ENCODE data around the gene LRRC61.

The LRRC61 gene

DNA sequence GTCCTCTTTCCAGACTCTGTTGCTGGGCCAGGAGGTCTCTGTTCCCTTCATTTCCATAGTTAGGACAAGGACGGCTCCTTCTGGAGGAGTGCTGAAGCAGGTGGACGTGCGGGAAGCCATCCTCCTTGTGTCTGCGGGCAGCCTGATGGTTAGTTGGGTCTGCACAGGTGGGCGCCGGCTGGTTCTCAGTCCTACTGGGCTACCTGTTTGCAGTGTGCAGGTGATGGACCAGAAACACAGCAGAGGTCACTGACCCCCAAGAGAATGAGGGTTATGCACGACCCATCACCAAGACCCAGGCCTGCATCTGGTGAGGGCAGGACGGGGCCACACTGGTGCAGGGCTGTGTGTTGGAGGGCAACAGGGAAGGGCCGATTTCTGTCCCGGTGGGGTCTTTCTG is 10.5 kb downstream of the LRRC61 start:
- no peak for DNase-seq

DNA sequence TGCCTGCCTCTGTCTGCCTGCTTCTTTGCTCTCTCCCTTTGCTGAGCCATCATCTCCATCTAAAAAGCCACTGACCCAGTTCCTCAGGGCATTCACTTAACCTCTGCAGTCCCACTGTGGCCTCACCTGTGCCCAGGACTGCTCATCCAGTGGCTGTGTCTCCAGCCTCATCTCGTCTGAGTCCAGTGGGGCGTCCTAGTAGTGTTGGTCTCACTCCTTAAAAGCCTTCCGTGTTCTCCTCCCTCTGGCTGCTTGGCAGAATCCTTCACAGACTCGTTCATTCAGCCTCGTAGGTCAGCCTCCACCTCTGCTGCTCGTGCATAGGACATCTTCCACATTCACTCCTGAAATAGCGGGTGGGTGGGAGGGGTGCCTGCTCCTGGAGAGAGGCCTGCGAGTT is 11.0 kb downstream of the LRRC61 start:
- no peak for DNase-seq

DNA sequence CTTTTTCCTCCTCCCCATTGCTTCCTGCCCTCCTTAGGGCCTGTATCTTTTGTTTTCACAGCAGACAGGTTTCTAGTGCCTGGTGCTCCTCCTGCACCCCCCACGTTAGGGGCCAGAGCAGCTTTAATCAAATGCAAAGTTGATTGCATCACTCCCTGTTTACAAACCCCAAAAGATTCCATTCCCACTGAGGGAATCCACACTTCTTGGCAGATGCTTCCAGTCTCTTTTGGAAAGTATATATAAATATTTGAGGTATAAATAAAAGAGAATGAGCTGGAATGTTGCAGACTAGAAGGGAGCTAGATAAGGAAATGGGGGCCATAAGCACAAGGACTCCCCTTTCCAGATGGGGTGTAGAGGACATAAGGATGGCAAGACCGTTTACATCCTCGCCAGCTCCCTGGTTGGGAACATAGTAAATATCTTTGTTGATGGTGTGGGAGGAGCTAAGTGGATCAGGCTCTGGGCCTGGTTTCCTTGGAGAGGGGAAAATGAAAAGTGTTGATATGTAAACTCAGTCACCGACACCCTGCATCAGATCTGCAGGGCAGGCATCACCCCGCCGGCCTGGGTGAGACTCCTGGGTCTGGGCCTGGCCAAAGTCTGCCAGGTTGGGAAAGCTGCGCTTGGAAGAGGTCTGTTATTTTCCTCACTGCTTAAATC is 12.1 kb downstream of the LRRC61 start:
- no peak for DNase-seq

DNA sequence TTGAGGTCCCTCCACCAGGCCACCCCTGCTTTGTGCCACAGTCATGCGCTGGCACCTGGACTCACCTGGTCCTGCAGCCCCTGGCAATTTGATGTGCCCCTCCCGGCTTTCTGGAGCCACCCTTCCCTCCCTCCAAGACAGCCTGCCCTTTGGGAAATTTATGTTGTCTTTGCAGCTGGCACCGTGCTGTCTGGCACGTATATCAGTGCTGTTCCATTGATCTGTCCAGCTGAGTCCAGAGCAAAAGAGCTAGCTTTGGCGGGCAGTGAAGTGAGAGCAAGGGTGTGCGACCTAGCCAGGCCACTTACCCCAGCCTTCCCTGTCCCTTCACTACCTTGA is 12.6 kb downstream of the LRRC61 start:
- DNase-seq, result no peak

DNA sequence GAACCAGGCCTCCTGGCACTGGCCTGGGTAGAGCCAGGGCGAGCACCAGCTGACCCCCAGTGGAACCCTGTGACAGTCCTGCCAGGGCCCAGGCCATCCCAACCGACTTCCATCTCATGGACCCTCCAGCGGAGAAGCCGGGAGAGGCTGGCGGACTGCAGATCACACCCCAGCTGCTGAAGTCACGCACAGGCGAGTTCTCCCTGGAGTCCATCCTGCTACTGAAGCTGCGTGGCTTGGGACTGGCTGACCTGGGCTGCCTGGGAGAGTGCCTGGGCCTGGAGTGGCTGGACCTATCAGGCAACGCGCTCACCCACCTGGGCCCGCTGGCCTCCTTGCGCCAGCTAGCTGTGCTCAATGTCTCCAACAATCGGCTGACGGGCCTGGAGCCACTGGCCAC is 13.6 kb downstream of the LRRC61 start:
- DNase-seq, result no peak

DNA sequence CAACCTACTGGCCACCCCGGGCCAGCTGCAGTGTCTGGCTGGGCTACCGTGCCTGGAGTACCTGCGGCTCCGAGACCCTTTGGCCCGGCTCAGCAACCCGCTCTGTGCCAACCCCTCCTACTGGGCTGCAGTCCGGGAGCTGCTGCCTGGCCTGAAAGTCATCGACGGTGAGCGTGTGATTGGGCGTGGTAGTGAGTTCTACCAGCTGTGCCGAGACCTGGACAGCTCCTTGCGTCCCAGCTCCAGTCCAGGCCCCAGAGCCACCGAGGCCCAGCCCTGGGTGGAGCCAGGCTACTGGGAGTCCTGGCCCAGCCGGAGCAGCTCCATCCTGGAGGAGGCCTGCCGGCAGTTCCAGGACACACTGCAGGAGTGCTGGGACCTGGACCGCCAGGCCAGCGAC is 14.0 kb downstream of the LRRC61 start:
- no peak for DNase-seq

DNA sequence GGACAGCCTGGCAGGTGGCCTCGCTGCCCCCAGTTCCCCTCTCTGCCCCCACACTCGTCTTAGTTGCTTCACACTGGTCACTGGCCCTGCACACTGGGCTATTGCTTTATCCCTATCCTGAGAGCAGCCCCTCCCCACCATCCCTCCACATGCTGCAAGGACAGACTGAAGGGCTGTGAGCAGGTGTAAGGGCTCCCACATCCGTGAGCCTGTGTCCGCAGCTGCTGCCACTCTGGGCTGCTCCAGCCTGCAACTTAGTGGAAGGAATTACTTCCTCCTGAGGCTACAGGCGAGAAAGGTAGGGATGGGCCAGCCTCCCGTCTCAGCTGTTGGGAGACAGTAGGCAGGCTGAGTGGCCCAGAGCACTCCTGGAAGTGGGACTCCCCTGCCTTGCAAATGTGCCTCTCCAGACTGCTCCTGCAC is 14.5 kb downstream of the LRRC61 start:
- no peak for DNase-seq

DNA sequence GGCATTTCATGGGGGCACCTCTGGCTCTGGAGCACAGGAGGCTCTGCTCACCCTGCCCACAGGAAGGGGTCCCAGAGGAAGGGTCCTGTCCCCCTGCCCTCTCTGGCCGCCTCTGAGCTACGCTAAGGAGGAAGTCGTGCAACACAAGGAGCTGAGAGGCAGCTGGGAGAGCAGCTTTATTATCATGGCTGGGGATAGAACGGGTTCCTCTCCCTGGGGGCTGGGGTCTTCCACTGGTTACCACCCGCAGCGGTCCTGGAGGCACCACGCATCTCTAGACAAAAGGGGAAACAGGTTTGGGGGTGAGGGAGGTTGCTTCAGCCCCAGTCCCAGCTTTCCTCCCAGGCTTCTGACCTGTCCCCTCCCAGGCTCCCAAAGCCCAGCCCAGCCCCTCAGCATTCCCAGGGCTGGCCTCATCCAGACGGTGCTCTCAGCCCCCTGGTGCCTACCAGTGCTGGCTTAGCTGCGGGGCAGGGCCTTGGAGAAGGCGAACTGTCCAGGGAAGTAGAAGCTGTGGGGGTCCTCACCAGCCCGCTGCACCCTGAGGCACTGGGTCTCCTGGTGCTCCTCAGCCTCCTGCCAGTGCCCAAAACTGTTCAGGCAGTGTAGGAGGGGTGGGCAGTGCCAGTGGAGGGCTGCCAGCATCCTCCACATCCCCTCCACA is 15.1 kb downstream of the LRRC61 start:
- DNase-seq, result no peak

DNA sequence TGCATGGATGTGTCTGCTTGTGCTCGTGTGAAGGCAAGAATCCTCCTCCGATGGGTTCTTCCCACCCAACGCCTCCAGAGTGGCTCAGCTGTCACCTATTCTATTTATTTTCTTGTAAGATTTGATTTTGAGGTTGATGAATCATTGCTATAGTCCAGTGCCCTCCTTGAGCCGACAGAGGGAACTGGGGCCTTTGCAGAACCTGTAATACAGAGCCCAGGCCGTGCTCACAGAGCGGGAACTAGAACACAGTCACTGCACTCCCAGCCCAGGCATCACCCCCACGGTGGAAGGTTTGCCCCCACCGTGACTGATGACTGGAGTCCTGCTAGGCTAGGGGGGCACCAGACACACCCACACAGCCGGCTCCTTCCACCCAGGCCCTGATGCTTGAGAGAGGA is 16.3 kb downstream of the LRRC61 start:
- DNase-seq, result no peak

DNA sequence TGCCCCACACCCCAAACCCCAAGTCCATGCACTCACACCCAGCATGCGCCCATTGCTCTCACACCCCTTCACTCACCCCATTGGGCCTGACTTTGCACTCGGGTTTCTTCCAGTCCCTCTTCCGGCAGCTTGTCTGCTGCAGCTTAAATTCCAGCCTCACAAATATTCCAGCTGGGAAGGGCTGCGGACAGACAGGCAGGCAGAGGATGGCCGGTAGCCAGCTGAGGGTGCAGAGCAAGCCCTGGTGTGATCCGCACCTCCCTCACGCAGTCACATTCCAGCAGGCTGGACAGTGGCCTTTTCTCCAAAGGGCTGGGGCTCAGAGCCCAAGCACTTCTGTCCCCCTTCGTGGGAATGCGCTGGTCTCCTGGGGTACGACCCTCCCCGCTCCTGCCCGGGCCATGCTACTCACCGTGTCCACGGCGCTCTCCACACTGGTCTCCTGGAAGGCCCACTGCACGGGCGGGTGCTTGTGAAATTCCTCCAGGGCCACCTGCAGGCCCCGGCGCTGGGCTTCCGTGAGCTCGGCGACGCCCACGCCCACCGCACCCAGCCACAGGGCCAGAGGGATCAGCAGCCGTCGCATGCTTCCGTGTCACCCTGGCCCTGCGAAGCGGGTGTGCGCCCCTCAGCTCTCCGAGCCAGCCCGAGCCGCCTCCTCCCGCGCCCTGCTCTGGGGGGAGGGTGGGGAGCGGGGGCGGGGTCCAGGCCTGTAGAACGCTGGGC is 17.0 kb downstream of the LRRC61 start:
- DNase-seq, result no peak

DNA sequence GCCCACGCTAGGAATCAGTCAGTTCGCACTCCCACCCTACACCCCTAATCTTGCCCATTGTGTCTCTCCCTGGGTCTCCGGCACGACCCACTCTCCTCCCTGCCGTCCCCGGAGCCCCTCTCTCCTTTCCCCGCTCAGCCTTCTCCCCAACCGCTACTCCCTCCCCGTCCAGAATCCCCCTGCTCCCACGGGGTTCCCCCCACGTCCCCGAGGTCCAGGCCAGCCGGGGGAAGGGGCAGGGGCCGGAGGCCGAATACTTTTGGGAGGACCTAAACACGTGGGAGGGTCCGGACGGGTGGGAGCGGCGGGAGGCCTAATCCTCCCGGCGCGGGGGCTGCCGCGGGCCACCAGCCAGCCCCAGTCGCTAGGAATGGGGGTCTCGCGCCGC is 17.7 kb downstream of the LRRC61 start:
- DNase-seq, result no peak

DNA sequence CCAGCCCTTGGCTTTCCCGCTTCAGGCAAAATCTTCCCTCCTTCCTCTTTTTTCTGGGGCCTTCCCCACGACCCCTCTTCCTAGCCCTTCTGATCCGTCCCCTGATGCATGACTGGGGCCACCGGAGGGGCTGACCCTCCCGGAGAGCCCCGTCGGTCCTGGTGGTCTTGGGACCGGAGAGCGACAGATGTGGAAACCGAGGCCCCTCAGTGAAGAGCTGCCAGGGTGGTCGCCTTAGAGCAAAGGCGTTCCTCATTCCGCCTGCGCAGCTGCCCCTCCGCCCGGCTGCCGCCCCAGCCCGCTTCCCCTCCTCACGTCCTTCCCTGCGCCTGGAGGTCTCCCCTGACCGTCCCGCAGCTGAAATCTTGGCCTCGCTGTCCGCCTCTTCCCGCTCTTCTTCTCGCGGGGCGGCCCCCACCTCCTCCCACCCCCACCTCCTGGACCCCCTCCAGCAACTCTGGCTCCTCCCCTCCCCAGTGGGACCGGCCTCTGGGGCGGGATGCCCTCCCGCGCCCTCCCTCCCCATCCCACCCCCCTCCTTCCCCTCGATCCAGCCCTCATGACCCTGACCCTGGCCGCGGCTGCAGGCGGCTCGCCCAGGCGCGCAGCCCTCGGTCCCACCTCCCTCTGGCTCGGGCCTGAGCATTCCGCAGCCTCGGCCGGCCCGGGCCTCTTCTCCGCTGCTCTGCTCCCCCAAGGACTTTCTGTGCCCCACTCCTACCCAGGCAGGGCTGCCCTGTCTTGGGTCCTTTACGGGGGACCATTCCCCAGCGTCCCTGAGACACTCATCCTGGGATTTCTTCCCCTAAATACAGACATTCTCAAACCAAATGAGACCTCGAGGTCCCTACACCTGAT is 18.3 kb downstream of the LRRC61 start, which contains the start of gene RARRES2:
TSS of gene RARRES2 (minus strand) at position 367 of the 858 bp plus-strand sequence. CDS start 1,020 bp downstream, outside the sequence.
- no peak for DNase-seq

DNA sequence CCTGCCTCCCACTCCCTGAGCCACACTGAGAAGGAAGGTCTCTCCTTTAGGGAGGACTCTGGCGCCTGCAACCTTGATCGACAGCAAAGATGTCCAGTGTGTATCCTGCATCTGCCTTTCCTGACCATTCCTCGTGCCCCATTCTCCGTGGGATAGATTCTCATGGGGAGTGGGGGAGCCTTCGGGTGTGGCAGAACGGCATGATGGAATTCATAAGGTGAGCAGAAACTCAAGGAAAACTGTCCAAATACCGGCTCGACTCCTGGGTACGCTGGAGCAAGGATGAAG is 18.9 kb downstream of the LRRC61 start:
- DNase-seq, result no peak

DNA sequence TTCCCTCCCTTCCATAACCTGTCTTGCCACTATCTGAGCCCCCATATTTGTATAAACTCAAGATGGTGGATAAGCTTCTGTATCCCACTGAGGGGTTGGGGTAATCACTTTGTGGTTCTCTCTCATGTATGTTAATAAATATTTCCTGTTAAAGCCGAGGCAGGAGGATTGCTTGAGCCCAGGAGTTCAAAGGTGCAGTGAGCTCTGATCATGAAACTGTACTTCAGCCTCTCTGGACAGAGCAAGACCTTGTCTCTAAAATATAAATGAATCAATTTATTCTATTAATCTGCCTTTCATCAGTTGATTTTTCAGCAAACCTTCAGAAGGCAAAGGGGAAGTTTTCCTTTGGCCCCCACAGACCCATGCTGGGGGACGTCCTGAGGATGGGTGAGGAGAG is 20.1 kb downstream of the LRRC61 start:
- no peak for DNase-seq

DNA sequence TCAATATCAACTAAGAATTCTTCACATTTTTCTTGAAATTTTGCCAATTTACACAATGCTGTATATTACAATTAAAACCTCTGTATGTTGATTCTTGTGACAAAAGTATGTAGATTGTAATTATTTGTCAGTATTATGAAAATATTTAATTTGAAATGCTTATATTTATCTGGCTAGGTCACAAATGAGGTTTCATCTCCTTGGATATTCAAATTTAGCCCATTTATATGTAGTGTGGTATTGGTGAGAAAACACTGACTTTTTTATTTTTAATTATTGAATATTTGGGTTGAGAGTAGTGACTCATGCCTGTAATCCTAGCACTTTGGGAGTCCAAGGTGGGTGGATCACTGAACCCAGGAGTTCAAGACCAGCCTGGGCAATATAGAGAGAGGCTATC is 21.1 kb downstream of the LRRC61 start:
- no peak for DNase-seq

DNA sequence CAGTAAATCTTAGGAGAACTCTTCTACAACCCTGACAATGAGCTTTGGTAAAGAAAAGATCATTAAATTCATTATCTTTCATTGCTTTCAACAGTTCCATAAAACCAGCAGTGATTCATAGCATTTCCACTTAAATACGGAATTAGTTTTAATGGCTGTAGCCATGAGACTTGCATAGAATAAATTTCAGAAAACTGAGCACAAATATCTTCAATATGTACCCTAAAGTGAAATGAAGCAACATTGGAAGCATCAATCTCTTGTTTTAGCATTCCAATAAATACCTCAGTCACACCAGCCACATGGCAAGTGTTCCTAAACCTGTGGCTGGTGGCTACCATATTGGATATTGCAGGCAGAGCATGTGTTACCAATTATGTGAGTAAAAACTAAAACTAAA is 21.9 kb downstream of the LRRC61 start:
- no peak for DNase-seq

DNA sequence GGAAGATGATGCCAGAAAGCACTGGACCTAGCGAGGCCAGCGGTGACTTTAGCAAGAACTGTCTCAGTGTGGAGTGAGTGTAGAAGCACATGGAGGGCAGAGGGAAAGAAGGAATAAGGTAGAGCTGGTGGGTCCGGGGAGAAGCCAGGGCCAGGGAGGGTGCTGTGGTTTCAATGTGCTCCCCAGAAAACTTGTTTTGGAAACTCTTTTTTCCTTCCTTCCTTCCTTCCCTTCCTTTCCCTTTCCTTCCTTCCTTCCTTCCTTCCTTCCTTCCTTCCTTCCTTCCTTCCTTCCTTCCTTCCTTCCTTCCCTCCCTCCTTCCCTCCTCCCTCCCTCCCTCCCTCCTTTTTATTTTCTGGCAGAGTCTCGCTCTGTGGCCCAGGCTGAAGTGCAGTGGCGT is 23.8 kb downstream of the LRRC61 start:
- no peak for DNase-seq

DNA sequence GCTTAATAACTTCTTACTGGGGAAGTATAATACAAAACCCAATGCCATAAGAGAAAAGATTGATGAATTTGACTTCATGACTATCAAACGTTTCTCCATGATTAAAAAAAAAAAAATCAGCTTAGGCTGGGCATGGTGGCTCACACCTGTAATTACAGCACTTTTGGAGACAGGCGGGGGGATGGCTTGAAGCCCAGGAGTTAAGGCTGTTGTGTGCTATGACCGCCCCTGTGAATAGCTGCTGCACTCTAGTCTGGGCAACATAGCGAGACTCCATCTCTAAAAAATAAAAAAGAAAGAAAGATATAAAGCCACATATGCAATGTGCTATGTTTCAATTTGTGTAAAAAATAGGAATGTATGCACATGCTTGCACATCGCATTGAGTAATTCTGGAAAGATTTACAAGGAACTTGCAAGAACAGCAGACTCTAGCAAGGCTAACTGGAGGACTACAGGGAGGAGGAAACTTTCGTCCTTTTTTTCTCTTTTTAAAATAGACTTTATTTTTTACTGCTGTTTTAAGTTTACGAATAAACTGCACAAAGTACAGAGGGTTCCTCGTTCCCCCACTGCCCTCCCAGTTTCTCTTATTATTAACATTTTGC is 28.5 kb downstream of the LRRC61 start:
- DNase-seq, result no peak

DNA sequence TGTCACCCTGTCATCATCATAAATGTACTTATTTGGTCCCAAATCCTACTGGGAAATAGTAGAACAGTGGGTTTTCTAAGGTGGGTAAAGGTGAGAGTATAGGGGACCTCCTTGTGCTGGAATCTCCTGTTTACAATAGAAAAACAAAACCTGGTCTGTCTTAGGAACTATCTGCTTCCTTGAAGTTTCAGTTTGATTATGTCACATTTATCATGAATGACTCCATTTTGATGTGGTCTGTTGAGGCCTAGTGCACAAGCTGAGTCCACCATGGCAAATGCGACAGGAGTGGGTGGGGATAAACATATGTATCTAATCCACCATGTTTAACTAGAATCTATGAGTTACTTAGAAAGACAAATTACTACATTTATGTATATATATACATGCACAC is 32.5 kb downstream of the LRRC61 start:
- DNase-seq, result no peak

DNA sequence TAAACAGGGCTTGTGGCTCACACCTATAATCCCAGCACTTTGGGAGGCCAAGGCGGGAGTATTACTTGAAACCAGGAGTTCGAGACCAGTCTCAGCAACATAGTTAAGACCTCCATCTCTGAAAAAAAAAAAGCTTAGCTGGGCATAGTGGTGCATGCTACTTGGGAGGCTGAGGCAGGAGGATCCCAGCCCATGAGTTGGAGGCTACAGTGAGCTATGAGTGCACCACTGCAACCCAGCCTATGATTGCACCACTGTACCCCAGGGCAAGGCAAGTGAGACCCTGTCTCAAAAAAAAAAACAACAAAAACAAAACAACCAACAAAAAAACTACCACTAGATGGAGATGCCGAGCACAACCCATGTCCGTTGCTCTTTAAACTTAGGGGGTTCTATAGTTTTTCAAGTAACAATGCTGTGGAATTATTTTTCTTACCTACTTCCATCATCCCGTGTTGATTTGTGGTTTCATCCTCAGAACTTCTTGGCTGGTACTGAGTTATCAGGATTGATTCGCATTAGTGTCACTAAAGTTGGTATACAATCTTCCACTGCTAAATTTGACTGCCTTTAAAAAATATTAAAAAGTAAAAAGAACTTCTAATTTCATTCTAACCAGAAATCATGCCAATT is 33.2 kb downstream of the LRRC61 start:
- DNase-seq, result peak; percentile 52

DNA sequence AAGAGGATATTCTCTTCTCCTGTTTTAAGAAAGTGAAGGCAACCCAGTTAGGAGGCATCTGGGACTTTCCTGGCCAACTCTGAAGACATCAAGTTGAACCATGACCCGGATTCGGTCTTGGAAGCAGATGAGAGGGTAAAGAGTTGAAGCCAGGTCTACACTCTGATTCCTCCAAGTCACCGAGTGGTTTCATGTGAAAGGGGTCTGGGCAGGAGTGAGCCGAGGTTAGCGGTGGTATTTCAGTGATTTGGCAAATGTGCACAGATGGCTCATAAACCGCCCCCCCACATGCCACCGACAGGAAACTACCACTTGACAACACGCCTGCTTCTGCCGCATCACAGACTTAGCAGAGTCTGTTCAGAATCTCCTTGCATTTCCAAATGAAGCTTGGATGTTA is 34.1 kb downstream of the LRRC61 start:
- DNase-seq, result peak; percentile 78

DNA sequence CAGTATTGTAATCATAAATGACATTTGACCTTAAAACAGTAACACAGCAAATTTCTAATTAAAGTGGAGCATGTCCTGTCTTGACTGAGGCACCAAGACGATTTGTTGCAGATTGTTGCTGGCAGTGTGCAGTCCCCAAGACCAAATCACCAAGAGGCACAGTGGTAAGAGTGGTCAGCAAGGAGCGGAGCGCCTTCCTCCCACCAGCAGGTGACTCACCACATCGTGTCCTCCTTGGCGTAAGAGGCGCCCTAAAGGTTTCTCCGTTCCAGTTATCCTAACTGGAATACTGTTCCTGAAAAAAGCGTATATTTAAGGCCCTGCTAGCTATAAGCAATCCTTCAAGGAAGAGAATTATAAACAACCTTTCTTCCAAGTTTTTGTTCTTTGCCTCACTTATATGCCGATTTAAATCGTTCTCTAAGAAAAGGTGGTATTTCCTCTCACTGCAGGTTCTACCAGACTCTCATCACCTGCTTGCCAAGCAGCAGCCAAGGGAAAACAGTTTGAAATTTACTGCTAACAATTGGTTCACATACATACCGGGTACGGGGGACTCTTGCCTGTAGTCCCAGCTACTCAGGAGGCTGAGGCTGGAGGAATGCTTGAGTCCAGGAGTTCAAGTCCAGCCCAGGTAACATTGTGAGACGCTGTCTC is 34.7 kb downstream of the LRRC61 start:
- DNase-seq, result no peak

Measured in CD4-positive, alpha-beta T cell treated with Interleukin-21 for 1 hour (primary cell).